Measurements from ENCODE around the gene PRPF38B.

PRPF38B gene, protein sequence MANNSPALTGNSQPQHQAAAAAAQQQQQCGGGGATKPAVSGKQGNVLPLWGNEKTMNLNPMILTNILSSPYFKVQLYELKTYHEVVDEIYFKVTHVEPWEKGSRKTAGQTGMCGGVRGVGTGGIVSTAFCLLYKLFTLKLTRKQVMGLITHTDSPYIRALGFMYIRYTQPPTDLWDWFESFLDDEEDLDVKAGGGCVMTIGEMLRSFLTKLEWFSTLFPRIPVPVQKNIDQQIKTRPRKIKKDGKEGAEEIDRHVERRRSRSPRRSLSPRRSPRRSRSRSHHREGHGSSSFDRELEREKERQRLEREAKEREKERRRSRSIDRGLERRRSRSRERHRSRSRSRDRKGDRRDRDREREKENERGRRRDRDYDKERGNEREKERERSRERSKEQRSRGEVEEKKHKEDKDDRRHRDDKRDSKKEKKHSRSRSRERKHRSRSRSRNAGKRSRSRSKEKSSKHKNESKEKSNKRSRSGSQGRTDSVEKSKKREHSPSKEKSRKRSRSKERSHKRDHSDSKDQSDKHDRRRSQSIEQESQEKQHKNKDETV

DNA sequence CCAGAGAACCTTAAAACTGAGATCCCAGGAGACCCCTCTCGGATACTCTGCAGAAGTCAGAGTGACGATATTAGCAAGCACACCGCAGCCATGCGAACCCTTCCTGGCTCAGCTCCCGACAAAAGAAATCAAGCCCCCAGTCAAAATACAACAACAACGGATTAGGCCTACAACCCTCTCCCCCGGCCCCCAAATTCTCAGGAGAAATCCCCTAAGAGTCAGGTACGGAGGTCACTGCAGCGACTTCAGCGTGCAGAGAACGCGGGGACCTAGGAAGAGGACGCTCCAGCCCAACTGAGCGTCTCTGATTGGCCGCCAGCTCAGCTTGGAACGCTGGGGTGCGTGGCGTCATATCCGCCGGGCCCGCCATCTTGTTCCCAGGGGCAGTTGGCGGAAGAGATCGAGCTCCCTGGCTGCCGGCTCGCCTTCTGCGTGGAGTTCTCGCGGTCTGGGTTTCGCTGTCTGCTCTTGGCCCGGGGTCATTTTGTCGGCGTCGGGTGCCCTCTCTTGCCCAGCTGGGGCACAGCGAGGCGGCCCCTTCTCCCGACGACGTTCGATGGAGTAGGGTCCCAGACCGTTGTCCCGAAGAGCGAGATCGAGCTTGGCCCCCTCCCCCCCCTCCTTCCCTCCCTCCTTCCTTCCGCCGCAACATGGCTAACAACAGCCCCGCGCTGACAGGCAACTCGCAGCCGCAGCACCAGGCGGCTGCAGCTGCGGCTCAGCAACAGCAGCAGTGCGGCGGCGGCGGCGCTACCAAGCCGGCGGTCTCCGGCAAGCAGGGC, at the start of gene PRPF38B:
PRPF38B (plus strand) TSS at position 369 of the 782 bp plus-strand sequence; CDS start at position 651, 282 bp downstream.
- H3K4me3 ChIP-seq (ENCODE audit: low read depth, low read length), result peak within 1 kb of the TSS; percentile 92
- TF ChIP-seq, protein P1, sequence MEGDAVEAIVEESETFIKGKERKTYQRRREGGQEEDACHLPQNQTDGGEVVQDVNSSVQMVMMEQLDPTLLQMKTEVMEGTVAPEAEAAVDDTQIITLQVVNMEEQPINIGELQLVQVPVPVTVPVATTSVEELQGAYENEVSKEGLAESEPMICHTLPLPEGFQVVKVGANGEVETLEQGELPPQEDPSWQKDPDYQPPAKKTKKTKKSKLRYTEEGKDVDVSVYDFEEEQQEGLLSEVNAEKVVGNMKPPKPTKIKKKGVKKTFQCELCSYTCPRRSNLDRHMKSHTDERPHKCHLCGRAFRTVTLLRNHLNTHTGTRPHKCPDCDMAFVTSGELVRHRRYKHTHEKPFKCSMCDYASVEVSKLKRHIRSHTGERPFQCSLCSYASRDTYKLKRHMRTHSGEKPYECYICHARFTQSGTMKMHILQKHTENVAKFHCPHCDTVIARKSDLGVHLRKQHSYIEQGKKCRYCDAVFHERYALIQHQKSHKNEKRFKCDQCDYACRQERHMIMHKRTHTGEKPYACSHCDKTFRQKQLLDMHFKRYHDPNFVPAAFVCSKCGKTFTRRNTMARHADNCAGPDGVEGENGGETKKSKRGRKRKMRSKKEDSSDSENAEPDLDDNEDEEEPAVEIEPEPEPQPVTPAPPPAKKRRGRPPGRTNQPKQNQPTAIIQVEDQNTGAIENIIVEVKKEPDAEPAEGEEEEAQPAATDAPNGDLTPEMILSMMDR (IDR thresholded peaks at IDR 0.05; ENCODE audit: control insufficient read depth, extremely low read depth, insufficient read depth), result no peak
- DNase-seq (ENCODE audit: low read depth), result peak; percentile 76

DNA sequence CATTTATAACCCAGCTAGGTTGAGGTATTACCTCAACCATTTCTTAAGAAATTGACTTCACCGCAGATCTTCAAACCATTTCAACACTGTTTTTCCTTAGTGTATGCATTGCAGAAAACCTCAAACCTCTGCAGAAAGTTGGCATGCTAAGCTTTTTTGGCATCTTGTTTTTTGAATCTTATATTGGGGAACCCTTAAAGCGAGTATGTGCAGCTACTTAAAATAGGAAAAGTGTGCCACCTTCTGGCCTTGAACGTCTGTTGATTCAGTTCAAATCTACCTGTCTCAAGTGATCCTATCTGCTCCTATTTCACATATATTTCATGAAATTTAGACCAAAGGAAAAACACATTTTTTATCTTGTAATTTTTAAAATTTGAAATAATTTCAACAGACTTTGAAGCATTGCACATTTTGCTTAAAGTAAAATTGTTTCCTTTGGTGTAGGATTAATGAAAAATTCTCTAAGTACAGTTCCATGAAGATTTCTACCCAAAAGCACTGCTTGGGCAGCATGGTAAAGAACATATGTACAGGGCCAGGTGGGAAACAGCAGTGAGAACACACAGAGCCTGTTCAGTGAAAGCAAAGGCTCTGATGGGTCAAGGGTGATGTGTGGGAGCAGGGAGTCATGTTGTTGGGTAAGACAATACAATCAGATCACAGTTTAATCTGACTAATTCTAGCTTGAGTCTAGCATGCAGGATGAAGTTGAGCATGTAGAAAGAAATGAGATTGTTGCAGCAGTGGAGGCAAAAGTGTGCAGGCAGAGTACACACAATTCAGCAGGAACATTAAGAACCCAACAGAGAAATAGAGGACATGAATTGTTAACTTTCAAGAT, 48.4 kb upstream of the PRPF38B start:
- H3K4me3 ChIP-seq (ENCODE audit: low read depth, low read length), result no peak overlapping the region
- DNase-seq (ENCODE audit: low read depth), result peak; percentile 44
- TF ChIP-seq, protein P1 (IDR thresholded peaks at IDR 0.05; ENCODE audit: control insufficient read depth, extremely low read depth, insufficient read depth), result peak; percentile 64

DNA sequence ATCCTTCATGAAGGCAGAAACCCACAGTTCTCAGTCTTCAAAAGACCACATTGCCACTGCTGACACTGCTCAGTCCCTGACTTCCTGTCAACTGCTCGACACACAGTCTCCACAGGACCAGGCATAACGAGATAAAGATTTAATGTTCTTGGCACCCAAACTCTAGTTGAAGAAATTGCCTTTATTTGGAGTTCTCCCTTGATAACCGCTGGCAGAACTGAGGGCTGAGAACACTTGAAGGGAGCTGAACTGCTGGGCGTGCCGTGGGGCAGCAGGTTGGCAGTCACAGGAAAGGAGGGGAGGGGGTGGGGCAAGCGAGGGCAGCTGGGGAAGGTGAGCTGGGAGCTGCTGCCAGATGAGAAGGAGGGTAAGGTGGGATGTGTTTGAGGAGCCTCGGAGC, 47.1 kb upstream of the PRPF38B start:
- no peak for DNase-seq (ENCODE audit: low read depth)
- H3K4me3 ChIP-seq (ENCODE audit: low read depth, low read length), result no peak overlapping the region
- TF ChIP-seq, protein P1 (IDR thresholded peaks at IDR 0.05; ENCODE audit: control insufficient read depth, extremely low read depth, insufficient read depth), result no peak

DNA sequence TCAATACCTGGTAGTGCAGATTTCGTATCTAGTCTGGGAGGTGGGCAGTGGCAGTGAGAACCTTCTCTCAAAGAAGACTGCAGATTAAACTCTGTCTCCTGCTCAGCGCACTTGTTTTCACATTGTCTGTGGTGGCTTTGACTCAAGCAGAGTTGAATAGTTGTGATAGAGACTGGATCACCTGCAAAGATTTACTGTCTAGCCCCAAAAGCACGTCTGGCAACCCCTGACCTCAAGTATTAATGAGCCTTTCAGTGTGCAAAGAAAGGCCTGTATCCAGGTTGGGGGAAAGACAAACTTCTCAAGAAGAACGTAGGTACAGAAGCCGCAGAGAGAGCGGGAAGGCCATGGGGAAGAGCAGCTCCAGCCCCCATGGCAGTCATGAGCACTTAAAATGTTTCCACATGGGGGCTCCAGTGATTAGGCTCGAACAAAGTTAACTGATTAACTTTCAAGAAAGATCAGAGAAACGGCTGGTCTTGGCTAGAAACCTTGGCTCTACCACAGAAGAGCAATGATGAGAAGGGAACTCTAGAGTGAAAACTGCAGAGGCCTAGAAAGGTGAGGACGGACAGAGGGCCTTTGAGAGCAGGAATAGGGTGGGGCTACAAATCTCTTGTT, 46.4 kb upstream of the PRPF38B start:
- H3K4me3 ChIP-seq (ENCODE audit: low read depth, low read length), result no peak overlapping the region
- TF ChIP-seq, protein P1 (IDR thresholded peaks at IDR 0.05; ENCODE audit: control insufficient read depth, extremely low read depth, insufficient read depth), result no peak
- DNase-seq (ENCODE audit: low read depth), result no peak

DNA sequence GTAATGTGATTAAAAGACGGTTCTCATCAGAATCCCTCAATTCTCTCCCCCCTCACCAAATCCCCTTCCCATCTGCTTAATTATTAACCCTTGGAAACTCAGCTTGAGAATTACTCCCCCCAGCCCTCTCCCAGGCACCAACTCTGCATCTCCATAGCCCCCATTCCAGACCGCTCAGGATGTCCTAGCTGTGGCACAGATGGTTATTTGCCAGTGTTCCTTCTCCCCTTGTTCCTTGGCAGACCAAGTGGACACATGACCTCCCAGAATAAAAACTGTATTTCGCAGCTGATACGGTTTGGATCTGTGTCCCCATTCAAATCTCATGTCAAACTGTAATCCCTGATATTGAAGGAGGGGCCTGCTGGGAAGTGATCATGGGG, 45.9 kb upstream of the PRPF38B start:
- no peak for DNase-seq (ENCODE audit: low read depth)
- TF ChIP-seq, protein P1 (IDR thresholded peaks at IDR 0.05; ENCODE audit: control insufficient read depth, extremely low read depth, insufficient read depth), result no peak
- no peak overlapping the region for H3K4me3 ChIP-seq (ENCODE audit: low read depth, low read length)
